Mucosa of gallbladder (tissue), 1 donor: Measurements from ENCODE around the gene WRNIP1. TPM values are rescaled to one million over a fixed set of nuclear protein-coding genes. Genes with fewer than 3 reads are reported as not detected.

ENCODE experiments used
- DNase-seq: peaks from one replicate; pipeline ENCODE4 v3.0.0-alpha.2; 2020; ENCODE audit warnings: low spot score
- total RNA-seq: library from RNA; stranded (reverse); gene quantifications from one replicate; pipeline ENCODE4 v1.2.1, GENCODE V29; 2021
- donor health status: DM: no; HTN: no; CAD: no.

The WRNIP1 gene
- total RNA-seq, 1 donor from 2014 or later, result 47.4 TPM

DNA sequence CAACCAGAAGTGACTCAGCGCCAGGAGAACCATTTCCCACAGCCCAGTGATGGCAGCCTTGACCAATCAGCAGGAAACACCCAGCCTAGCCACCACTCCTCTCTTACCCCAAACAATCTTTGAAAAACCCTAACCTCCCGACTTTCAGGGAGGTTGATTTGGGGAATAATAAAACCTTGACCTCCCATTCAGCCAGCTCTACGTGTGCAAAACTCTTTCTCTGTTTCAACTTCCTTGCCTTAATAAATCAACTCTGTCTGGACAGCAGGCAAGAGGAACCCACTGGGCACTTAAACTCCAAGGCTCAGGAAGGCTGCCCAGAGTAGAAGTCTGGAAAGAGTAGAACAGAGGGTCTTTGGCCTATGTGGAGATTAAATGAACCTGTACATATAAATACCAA is 41.5 kb downstream of the WRNIP1 start:
- DNase-seq, result no peak

DNA sequence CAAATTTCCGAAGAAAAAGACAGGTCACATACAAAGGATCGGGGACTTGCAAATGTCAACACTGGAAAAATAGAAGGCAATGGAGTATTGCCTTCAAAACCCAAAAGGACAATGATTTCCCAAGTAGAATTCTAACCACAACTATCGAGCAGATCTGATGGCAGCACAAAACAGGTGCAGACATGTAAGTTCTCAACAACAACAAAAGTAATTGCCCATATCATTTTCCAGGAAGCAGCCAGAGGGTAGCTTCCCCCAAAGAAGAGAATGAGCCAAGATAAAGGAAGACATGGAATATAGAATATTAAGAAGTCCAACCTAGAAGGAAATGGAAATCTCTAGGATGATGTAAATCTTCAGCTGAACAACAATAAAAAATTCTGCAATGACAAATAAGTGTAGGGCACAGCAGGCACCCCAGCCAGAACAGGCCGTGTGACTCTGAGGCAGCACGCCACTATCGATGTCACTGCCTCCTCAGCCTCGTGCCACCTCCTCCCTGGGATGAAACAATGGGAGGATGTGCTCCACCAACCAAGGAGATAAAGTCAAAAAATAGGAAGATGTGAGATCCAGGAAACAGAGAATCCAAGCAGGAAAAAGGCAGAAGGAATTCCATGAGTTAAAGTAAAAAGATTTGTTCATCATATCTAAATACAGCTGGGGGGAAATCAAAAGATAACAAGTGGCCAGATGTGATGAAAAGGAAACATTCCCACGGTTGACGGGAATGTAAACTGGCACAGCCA is 42.3 kb downstream of the WRNIP1 start:
- no peak for DNase-seq

DNA sequence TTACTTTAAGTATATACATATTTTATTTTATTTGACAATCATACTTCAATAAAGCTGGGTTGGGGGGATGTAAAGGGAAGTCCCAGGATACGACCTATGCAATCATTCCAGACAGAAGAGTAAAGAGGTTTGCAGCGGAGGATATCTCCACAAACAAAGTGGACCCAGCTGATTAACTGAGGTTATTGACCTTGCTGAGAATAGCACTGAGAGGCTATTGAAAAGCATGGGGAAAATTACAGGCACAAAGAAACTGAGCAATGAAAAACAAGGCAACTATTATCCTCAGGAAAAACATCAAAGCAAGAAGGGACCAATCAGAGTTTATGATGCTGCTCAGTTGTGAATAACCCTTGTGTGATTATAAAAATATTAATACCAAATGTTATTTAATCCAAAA is 43.8 kb downstream of the WRNIP1 start:
- DNase-seq, result no peak

DNA sequence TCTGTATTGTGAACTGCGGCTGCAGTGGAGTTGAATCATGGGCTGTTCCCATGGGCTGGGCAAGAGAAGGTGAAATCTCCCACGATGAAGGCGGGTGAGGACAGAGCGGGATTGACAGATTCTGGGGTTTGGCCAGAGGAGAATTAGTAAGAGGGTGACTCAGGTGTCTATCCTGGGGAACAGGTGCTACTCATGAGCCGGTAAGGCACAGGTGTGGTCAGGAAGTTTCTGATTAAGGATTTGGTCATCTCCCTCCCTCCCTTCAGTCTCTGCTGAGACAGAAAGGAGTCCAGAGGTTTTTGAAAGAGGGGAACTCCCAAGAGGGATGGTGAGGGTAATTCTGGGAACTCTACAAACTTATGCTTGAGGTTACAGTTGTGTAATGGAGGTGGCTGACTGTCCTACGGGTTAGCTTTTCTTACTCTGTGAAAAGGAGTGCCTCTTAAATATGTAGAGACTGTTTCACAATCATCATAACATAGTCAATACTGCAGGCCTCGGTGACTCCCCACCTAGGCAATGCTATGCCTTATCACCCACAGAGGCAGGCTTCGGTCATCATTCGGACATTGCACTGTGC is 45.0 kb downstream of the WRNIP1 start:
- DNase-seq, result no peak

DNA sequence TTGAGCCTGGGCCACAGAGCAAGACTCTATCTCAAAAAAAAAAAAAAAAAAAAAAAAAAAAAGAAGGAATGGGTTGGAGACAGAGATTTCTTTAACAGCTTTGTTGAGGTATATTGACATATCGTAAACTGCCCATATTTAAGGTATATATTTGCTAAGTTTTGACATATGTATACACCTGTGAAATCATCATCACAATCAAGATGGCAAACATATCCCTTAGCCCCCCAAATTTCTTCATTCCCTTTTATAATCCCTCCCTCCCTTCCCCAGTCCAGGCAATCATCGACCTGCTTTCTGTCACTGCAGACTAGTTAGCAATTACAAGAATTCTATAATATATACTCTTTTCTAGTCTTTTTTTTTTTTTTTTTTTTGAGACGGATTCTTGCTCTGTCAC is 47.5 kb downstream of the WRNIP1 start:
- no peak for DNase-seq

DNA sequence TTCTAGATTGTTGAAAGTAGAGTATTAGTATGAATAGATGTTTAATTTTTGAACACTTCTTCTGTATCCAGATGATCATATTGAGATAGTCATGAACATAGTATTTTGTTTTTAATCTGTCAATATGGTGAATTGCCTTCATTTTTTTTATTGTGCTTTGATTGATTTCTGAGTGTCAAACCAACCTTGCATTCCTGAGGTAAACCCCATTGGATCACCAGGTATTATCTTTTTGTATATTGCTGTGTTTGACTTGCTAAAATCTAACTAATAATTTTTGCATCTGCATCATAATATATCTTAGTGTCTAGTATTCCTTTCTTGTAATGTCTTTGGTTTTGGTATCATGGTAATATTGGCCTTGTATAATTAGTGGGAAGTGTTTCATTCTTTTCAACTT is 51.0 kb downstream of the WRNIP1 start:
- no peak for DNase-seq

DNA sequence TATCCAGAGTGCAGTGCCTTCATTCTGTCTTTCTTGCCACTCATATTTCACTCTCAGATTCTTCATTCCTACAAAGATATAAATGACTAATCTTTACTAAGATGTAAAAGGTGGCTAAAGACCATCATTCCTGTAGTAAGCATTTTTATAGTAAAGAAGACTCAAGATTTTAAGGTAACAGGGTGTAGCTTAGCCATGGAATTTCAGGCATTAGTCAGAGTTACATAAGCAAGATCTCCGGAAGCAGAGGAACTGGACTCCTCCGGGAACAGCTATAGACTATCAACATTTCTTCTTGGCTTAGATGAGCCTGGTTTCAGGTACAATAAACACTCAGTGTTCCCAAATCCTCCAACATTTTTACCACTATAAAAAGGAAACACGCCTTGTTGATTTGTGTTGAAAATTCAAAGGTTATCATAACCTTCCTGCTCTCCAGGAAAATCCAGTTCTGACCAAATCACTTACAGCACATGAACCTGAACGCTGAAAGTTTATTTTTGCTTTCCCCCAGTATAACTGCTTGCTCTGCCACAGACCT is 52.8 kb downstream of the WRNIP1 start:
- no peak for DNase-seq

DNA sequence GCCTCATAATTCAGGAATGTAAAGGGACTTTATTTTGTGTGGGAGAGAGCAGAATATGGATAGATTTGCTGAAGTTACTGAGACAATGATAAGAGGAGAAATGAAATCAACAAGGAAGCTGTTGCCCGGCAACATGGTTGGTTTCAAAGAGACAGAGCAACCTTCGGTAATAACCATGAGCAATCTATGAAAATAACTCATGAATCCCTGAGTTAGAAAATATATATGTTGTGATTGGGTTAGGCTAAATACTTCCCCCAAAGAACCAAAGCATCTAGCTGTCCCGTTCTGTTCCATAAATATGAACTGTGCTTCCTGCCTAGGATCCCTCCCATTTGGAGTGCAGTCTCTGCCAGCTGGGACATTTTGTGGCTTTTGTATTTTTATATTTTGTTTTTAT is 53.4 kb downstream of the WRNIP1 start:
- DNase-seq, result no peak

DNA sequence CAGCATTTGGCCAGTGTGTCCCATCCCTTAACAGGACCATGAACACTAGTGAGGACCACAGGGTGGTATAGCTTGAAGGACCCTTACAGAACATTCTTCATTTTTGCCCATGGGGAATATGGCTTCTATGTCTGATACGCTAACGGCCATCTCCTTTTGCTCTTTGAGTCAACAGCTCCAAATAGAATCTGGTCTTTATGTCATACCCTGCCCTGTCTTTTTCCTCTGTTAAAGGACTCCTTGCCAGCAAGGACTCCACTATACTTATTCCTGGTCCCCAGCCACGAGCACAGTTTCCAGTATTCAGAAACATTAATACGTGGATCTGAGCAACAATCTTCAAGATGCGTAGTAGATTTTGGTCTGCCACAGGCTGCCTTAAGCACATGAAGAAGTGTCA is 53.9 kb downstream of the WRNIP1 start:
- DNase-seq, result no peak

DNA sequence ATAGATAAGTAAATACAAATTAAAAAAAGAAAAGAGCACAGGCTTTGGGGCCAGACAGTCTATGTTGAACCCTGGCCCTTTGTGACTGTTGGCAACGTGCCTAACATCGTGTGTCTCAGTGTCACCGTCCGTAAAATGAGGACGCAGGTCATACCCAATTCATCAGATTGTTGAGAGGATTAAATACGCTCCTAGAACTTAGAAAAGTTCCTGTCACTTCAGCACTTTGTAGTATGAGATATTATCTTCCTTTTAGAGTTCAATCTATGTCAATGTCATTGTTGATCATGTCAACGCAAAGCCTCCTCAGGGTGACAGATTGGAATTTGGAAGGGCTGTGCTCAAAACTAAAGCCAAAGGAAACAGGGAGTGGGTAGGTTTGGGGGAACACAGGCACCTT is 54.8 kb downstream of the WRNIP1 start:
- DNase-seq, result no peak

DNA sequence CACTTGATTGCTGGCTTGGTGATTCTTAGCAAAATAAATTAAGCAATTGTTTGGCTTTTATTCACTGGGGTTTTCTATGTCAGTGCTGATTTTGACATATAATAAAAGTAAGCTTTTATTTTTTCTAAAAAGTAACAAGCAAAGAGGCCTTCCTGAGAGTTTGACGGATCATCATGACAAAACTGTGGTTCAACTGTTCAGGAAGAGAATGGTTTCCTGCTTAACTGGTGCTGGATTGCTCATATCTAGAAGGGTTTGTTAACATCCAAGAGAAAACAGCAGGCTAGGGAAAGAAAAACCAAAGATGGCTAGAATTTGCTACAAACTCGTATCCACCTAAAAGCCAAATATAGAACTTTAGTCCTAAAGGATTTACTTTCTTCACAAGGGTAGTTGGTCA is 55.2 kb downstream of the WRNIP1 start:
- no peak for DNase-seq

DNA sequence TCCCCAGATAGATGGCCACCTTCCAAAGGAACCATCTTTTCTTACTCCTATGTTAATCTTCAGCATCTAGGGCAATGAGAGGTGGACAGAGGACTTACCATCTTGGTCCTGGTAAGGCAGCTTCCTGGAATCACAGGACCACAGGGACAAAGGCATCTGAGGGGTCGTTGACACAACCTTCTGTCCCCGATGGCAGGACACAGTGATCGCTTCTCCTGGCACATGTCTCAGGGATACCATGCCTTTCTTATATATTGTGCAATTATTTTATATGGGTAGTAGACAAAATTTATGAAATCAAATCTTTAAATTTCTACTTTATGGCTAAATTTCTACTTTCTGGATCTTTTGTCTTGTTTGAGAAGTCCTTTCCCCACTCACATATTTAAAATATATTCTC is 56.4 kb downstream of the WRNIP1 start:
- DNase-seq, result no peak

DNA sequence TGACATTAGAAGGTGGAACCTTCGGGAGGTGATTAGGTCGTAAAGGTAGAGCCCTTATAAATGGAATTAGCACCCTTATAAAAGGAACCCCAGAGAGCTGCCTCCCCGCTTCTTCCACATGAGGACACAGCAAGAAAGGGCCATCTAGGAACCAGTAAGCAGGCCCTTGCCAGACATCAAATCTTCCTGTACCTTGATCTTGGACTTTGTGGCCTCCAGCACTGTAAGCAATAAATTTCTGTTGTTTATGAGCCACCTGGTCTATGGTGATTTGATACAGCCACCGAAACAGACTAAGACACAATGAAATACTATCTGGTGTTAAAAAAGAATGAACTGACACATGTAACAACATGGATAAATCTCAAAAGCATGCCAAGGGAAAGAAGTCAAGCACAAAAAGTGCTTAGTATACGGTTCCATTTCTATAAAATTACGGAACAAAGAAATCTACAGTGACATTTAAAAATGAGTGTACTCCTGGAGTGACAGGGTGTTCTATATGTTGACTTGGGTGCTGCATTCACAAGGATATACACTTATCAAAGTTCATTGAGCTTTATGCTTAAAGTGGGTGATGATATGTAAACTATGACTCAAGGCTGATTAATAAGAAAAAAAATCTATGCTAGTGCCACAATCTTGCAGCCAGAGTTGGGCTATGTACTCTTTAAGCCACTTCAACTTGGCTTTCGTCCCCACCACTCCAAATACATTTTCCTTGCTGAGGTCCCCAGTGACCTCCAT is 58.1 kb downstream of the WRNIP1 start:
- DNase-seq, result no peak

DNA sequence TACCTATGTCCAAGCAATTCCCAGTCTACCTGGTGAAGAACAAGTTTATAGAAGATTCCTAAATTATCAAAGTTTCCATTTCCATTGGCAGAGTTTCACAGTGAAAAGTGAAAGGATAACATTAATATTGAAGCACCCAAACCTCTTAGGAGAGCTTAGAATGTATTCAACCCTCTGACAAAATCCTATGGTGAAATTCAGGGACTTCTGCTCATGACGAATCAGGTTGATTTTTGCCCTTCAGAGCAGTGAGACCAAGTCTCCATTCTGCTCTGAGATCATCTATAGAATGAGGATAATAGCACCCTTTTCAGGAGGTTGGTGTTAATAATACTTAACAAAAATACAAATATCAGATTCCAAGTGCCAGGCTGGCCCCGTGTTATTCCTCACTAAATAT is 60.9 kb downstream of the WRNIP1 start:
- no peak for DNase-seq

DNA sequence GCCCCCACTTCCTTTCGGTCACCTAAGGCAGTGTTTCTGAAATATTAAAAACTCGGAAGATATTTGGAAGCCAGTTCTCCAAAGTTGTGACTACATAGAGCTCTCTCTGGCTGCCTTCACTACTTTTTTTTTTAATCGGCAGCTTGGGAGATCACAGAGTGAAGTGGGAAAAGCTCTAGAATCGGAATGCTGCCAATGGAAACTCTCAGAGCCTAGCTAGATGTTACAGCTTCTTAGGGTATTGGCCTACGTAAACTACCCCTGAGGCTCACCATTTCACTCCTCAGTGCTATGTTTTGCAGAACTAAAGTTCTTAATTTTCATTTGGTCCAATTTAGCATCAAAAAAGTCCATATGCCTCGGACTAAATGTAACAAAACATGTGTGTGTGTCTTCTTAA is 61.9 kb downstream of the WRNIP1 start:
- DNase-seq, result no peak

DNA sequence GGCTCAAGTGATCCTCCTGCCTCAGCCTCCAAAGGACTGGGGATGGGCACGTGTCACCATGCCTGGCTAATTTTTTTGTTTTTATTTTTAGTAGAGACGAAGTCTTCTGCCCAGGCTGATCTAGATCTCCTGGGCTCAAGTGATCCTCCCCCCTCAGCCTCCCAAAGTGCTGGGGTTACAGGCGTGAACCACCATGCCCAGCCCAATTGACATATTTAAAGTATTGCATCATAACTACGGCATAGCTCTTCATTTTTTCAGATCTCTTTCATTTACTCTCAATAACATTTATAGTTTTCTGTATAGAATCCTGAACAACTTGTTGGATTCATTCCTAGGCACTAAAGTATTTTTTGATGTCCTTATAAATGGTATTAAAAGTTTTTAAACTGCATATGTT is 63.4 kb downstream of the WRNIP1 start:
- DNase-seq, result no peak

DNA sequence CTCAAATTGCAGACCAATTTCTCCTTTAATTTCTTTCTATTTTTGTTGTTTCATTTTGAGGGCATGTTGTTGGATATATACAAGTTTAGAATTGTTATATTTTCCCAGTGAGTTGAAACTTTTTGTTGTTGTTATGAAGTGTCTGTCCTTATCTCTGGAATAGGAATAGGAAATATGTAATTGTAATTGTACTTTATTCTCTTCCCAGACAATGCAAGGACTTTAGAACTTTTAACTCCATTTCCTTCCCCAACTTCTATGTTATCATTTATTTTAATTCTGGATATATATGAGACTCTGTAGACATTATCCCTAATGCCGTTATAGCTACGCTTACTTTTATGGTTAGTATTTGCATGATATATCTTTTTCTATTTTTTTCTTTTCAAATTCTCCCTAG is 64.1 kb downstream of the WRNIP1 start:
- no peak for DNase-seq

DNA sequence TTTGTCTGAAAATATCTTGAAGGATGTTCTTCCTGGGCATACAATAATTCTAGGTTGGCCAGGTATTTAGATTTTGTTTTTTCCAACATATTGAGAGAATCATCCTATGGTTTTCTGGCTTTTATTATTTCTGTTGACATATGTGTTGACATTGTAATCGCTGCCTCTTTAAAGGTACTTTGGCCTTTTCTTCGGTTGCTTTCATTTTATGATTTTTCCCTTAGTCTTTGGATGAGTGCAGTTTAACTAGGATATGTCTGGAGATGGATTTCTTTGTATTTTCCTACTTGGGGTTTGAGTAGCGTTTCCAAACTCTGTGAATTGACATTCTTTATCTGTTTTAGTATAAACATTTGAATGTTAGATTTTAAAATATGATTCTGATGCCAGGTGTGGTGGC is 65.0 kb downstream of the WRNIP1 start:
- no peak for DNase-seq

DNA sequence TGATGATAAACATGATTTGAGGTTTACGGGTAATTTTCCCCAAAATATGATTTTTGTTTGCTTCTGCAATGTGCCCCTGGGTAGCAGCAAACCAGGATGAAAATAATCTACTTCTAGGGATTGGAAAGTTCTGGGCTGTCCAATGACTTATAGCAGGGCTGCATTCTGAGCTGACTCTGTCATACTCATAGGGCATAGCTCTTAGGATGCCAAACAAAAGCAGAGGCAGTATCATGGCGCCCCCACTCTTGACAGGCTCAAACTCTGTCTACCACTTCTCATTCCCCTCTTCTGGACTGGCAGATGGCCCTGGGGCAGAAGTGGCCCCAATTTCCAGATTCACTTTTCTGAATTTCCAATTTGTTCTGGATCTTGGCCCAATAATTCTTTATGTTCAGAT is 66.2 kb downstream of the WRNIP1 start:
- no peak for DNase-seq

DNA sequence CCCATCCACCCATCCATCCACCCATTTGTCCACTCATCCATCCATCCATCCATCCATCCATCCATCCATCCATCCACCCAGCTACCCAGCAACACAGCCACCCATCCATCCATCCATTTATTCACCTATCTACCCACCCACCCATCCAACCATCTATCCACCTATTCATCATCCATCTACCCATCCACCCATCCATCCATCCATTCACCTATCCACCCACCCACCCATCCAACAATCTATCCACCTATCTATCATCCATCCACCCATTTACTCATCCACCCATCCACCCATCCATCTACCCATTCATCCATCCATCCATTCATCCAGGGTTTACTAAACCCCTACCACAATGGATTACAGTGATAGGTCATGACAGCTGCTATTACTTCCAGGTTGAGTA is 69.1 kb downstream of the WRNIP1 start:
- no peak for DNase-seq
